SK-N-SH treated with all-trans-retinoic acid at 6 μM for 48 hours (cell line): ENCODE results near the gene PLN.

ENCODE experiments used
- ATAC-seq: fragments of 200-7000 bp; cut with Tn5 transposase; 3 replicates; pipeline ENCODE4 v1.9.1; 2020; ENCODE audit warnings: mild to moderate bottlenecking, moderate library complexity
- ARNTL ChIP-seq: fragments of 450-650 bp; formaldehyde crosslinking; IDR thresholded peaks from 2 replicates; pipeline ENCODE4 v1.5.0; 2020; ENCODE audit warnings: low read depth, mild to moderate bottlenecking, moderate library complexity, borderline replicate concordance
- CREB5 ChIP-seq: fragments of 250-450 bp; sonication (Bioruptor Pico); IDR thresholded peaks from 2 replicates; pipeline ENCODE4 v1.5.1; 2020; ENCODE audit warnings: low read depth, mild to moderate bottlenecking, moderate library complexity
- CSRNP3 ChIP-seq: fragments of 250-450 bp; sonication (Bioruptor Pico); IDR thresholded peaks from 2 replicates; pipeline ENCODE4 v1.5.1; 2021; ENCODE audit warnings: mild to moderate bottlenecking, moderate library complexity
- ESRRG ChIP-seq: fragments of 250-450 bp; sonication (Bioruptor Pico); IDR thresholded peaks from 2 replicates; pipeline ENCODE4 v1.6.1; 2021; ENCODE audit warnings: mild to moderate bottlenecking
- GLIS3 ChIP-seq: fragments of 250-450 bp; sonication (Bioruptor Pico); IDR thresholded peaks from 2 replicates; pipeline ENCODE4 v1.5.0; 2020; ENCODE audit warnings: mild to moderate bottlenecking, moderate library complexity
- ISL1 ChIP-seq: fragments of 250-450 bp; sonication (Bioruptor Pico); IDR thresholded peaks from 2 replicates; pipeline ENCODE4 v2.1.2; 2022; ENCODE audit warnings: mild to moderate bottlenecking, moderate library complexity
- OSR1 ChIP-seq: fragments of 250-450 bp; sonication (Bioruptor Pico); IDR thresholded peaks from 2 replicates; pipeline ENCODE4 v1.8.0; 2022; ENCODE audit warnings: moderate library complexity, mild to moderate bottlenecking, inconsistent platforms
- PATZ1 ChIP-seq: fragments of 250-450 bp; sonication (Bioruptor Pico); IDR thresholded peaks from 2 replicates; pipeline ENCODE4 v1.8.0; 2020; ENCODE audit warnings: mild to moderate bottlenecking, moderate library complexity, borderline replicate concordance
- POU6F1 ChIP-seq: fragments of 250-450 bp; sonication (Bioruptor Pico); IDR thresholded peaks from 2 replicates; pipeline ENCODE4 v1.8.0; 2021; ENCODE audit warnings: low read depth, mild to moderate bottlenecking, moderate library complexity, borderline replicate concordance
- PPARA ChIP-seq: fragments of 250-450 bp; sonication (Bioruptor Pico); IDR thresholded peaks from 2 replicates; pipeline ENCODE4 v1.5.0; 2020; ENCODE audit warnings: mild to moderate bottlenecking, borderline replicate concordance
- RARB ChIP-seq: fragments of 250-450 bp; sonication (Bioruptor Pico); IDR thresholded peaks from 2 replicates; pipeline ENCODE4 v1.8.0; 2021; ENCODE audit warnings: mild to moderate bottlenecking, moderate library complexity
- SNAI2 ChIP-seq: fragments of 250-450 bp; sonication (Bioruptor Pico); IDR thresholded peaks from 2 replicates; pipeline ENCODE4 v1.5.0; 2020; ENCODE audit warnings: mild to moderate bottlenecking, moderate library complexity
- TOX ChIP-seq: fragments of 250-450 bp; sonication (Bioruptor Pico); IDR thresholded peaks from 2 replicates; pipeline ENCODE4 v1.8.0; 2021; ENCODE audit warnings: mild to moderate bottlenecking, moderate library complexity, borderline replicate concordance
- TSHZ2 ChIP-seq: fragments of 250-450 bp; sonication (Bioruptor Pico); IDR thresholded peaks from 2 replicates; pipeline ENCODE4 v1.5.0; 2020; ENCODE audit warnings: mild to moderate bottlenecking, moderate library complexity
- ZC3H10 ChIP-seq: fragments of 250-450 bp; sonication (Bioruptor Pico); IDR thresholded peaks from 2 replicates; pipeline ENCODE4 v1.5.1; 2021; ENCODE audit warnings: mild to moderate bottlenecking, moderate library complexity

PLN gene

GRCh38 chr6:118571121-118571520 lies 23.0 kb downstream of the PLN start (continued):
- TF ChIP-seq POU6F1 (CRISPR knock-in tag) (no peak), PPARA (CRISPR knock-in tag) (no peak), ESRRG (CRISPR knock-in tag) (no peak), TOX (CRISPR knock-in tag) (no peak), ARNTL (CRISPR knock-in tag) (no peak), PATZ1 (no peak)
- TF ChIP-seq, all 23 proteins: peak for 0

GRCh38 chr6:118574051-118574865 lies 26.2 kb downstream of the PLN start:
- TF ChIP-seq ISL1 (no peak), GLIS3 (CRISPR knock-in tag) (no peak), SNAI2 (no peak), POU6F1 (CRISPR knock-in tag) (no peak), OSR1 (CRISPR knock-in tag) (no peak), ZC3H10 (CRISPR knock-in tag) (no peak), ESRRG (CRISPR knock-in tag) (no peak), TSHZ2 (CRISPR knock-in tag) (no peak), PPARA (CRISPR knock-in tag) (no peak)
- no peak for ATAC-seq

GRCh38 chr6:118577972-118578371 lies 29.9 kb downstream of the PLN start:
- ATAC-seq: no peak
- TF ChIP-seq RARB (CRISPR knock-in tag) (no peak), CSRNP3 (CRISPR knock-in tag) (no peak), ARNTL (CRISPR knock-in tag) (no peak), POU6F1 (CRISPR knock-in tag) (no peak), CREB5 (CRISPR knock-in tag) (no peak), ISL1 (no peak), PPARA (CRISPR knock-in tag) (no peak)
- TF ChIP-seq, all 23 proteins: peak for 0
